Lower lobe of right lung (tissue), 2 donors: ENCODE results near the gene ASTN2. TPM values are rescaled to one million over a fixed set of nuclear protein-coding genes. Genes with fewer than 3 reads are reported as not detected.

Experiments
- ATAC-seq, 2 donors: fragments of 200-7000 bp; cut with Tn5 transposase; one replicate each; pipeline ENCODE4 v1.9.1; 2020 to 2022; ENCODE audit warnings: mild to moderate bottlenecking in 2 of 2, moderate library complexity in 2 of 2
- DNase-seq: peaks from one replicate; pipeline ENCODE4 v3.0.0-alpha.2; 2020
- H3K27ac ChIP-seq: fragments of 200-600 bp; one replicate; pipeline ENCODE4 v1.8.0; 2022
- H3K27me3 ChIP-seq: fragments of 200-600 bp; one replicate; pipeline ENCODE4 v1.8.0; 2022; ENCODE audit warnings: low read depth
- H3K36me3 ChIP-seq: fragments of 200-600 bp; one replicate; pipeline ENCODE4 v1.8.0; 2022; ENCODE audit warnings: mild to moderate bottlenecking
- H3K4me1 ChIP-seq: fragments of 200-600 bp; one replicate; pipeline ENCODE4 v1.8.0; 2022
- H3K4me3 ChIP-seq: fragments of 200-600 bp; one replicate; pipeline ENCODE4 v1.8.0; 2022; ENCODE audit warnings: mild to moderate bottlenecking
- H3K9me3 ChIP-seq: fragments of 200-600 bp; one replicate; pipeline ENCODE4 v1.8.0; 2022
- intact Hi-C: fragments of 100-400 bp; cut with DNase I; formaldehyde crosslinking; loops from one replicate; pipeline ENCODE4 v1.11.0; 2022
- total RNA-seq: library from RNA; stranded (reverse); fragmentation: NEBNext Ultra II Directional; extraction: Animal tissue kit (Norgen Biotek cat#: 25700); gene quantifications from one replicate; pipeline ENCODE4 v1.2.1, GENCODE V29; 2021
- TF ChIP-seq, protein P1 (sequence below): fragments of 200-600 bp; IDR thresholded peaks from one replicate; pipeline ENCODE4 v1.8.0; 2022; ENCODE audit warnings: antibody characterized with exemption, mild to moderate bottlenecking
- donor health status: DM: no; HTN: yes; CAD: no; lungs with severe emphysema.

ASTN2 gene
- total RNA-seq, 1 donor from 2014 or later: 4.3 TPM

DNA sequence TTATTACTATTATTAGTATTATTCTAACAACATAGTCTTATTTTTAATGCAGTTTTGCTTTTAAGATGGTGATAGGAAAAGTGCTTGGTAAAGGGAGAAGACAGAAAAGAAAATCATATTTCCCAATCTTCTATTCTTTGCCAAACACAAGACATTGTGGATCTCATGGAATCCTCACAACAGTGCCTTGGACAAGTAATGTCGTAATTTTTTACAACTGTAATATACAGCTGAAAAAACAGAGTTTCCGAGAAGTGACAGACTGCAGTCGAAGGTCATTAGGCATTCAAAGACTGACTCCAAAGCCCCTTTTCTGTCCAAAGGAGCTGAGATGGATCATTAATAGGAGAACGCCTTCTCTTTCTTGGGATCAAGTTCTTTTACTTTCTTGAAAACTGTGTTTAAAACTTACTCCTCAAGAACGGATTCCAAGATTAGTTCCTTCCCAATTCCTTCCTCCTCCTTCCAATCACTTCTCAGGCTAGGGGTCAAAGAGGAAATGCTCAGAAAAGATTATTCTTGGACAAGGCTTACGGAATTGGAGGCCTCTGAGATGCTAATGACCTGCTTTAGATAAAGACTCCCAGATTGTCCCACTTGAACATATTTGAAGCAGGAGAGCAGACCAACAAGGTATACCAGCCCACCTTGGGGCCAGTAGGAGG, 752.1 kb downstream of the ASTN2 start:
- Histone ChIP-seq H3K9me3 (no peaks in the 10 kb centered on the region), H3K4me3 (no peak overlapping the region), H3K27ac (peak overlapping the region; percentile 47), H3K36me3 (no peaks in the 10 kb centered on the region), H3K4me1 (no peaks in the 10 kb centered on the region), H3K27me3 (no peaks in the 10 kb centered on the region)
- TF ChIP-seq, protein P1, sequence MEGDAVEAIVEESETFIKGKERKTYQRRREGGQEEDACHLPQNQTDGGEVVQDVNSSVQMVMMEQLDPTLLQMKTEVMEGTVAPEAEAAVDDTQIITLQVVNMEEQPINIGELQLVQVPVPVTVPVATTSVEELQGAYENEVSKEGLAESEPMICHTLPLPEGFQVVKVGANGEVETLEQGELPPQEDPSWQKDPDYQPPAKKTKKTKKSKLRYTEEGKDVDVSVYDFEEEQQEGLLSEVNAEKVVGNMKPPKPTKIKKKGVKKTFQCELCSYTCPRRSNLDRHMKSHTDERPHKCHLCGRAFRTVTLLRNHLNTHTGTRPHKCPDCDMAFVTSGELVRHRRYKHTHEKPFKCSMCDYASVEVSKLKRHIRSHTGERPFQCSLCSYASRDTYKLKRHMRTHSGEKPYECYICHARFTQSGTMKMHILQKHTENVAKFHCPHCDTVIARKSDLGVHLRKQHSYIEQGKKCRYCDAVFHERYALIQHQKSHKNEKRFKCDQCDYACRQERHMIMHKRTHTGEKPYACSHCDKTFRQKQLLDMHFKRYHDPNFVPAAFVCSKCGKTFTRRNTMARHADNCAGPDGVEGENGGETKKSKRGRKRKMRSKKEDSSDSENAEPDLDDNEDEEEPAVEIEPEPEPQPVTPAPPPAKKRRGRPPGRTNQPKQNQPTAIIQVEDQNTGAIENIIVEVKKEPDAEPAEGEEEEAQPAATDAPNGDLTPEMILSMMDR: no peak
- intact Hi-C loops: loop anchor here (10.0 kb wide), 1 partner anchor 1078 kb away; no protein-coding TSS in a partner anchor
- DNase-seq (no peak), ATAC-seq (peak in 1 of 2 donors; percentile 51)

DNA sequence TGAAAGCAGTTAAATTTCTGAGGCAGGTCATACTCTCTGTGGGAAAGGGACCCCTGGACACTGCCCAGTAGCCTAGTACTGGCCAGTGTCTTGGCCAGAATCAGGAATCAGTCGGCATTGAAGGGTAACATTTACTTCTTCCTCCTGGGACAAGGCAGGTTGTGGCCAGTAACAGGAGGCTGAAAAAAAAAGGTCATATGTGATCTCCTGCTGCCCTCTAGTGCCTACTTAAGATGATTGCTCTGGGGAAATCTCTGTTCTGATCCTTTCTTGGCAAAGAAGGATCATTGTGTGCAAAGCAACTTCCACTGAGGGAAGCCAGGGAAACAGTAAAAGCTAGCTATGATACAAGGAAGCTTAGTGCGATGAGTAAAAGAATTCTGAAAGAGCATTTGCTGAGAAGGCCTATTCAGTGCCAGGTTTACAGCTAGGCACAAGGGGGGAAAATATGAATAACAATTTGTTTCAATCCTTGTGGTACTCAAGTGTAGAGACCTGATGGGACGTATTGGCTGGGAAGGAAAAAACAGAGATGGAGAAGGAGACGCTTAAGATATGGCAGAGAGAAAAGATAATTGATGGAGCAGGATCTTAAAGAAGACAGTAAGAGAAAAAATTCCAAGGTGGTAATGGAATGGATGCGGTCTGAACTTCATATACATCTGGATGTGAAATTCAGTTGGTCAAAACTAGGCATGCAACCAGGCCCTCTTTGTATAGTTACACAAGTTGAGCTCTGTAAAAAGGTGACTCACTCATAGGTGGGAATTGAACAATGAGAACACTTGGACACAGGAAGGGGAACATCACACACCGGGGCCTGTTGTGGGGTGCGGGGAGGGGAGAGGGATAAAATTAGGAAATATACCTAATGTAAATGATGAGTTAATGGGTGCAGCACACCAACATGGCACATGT, 753.6 kb downstream of the ASTN2 start:
- Histone ChIP-seq H3K4me1 (no peaks in the 10 kb centered on the region), H3K4me3 (no peak overlapping the region), H3K36me3 (no peaks in the 10 kb centered on the region), H3K9me3 (no peaks in the 10 kb centered on the region), H3K27me3 (no peaks in the 10 kb centered on the region), H3K27ac (no peak overlapping the region)
- DNase-seq (no peak), ATAC-seq (peak; percentile 85 to 87)
- intact Hi-C loops: loop anchor here (10.0 kb wide), 1 partner anchor 1076 kb away; no protein-coding TSS in a partner anchor
- TF ChIP-seq, protein P1: peak; percentile 75

DNA sequence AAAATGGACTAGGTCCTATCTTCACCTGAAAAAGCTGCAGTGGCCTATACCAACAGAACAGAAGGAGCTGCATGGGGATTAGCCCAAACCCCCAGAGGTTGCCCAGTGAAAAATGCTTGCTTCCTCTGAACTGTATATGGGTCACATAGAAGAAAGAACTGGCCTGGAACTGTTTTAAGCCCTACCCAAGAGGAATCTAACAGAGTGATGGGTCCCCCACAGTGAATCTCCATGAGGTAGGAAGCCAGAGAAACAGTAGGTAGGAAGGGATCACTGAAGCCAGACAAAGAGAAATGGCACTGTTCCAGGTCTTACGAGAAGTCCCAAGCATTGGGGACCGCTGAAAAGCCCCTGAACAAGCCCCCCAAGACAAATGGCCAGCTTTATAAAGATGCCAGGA, 756.6 kb downstream of the ASTN2 start:
- Histone ChIP-seq H3K4me1 (no peaks in the 10 kb centered on the region), H3K27ac (no peak overlapping the region), H3K27me3 (no peaks in the 10 kb centered on the region), H3K9me3 (no peaks in the 10 kb centered on the region), H3K36me3 (no peaks in the 10 kb centered on the region), H3K4me3 (no peak overlapping the region)
- intact Hi-C loops: no loop called here
- DNase-seq (no peak), ATAC-seq (no peak)
- TF ChIP-seq, protein P1: no peak

DNA sequence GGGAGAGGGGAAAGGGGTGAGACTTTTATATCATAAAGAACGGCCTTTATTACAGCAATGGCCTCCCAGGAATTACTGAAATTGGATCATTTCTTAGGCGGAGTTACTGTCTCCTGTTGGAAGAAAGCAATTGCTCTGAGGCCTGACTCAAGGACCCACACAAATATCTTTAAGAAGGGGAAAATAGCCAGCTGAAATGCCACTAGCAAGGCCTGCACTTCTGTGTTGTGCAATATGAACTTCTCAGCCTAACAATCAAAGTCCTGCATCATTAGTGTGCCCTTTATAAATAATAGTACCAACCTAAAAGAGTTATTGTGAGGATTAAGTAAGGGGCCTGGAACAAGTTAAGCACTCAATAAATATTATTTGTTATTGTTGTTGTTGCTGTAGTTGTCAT, 757.9 kb downstream of the ASTN2 start:
- H3K4me1 ChIP-seq: no peaks in the 10 kb centered on the region
- H3K27me3 ChIP-seq: no peaks in the 10 kb centered on the region
- no peaks in the 10 kb centered on the region for H3K9me3 ChIP-seq
- ATAC-seq: no peak
- H3K36me3 ChIP-seq: no peaks in the 10 kb centered on the region
- no peak overlapping the region for H3K4me3 ChIP-seq
- no peak for DNase-seq
- TF ChIP-seq, protein P1: no peak
- H3K27ac ChIP-seq: peak overlapping the region; percentile 20
- intact Hi-C loops: no loop called here

DNA sequence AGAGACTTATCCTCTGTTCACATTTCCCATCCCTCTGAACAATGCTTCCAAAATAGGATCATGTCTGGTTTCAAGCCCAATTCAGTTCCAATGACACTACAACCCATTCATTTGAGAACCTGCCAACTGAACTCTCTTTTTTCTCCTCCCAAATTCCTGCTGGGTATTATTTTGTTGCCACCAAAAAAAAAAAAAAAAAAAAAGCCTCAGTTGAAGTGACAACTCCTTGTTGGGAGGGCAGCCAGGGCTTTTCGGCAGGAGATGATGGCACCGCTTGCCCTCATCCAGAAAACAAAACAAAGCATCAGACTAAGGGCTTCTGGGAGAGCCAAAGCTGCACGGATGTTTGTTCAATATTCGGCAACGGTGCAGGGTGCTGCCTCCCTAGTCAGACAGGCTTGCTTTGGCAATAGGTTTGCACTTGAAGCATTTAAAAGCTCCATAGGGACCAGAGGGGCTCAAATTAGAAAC, 758.3 kb downstream of the ASTN2 start:
- DNase-seq (no peak), ATAC-seq (no peak)
- H3K36me3 ChIP-seq: no peaks in the 10 kb centered on the region
- H3K9me3 ChIP-seq: no peaks in the 10 kb centered on the region
- TF ChIP-seq, protein P1: no peak
- no peak overlapping the region for H3K27ac ChIP-seq
- H3K27me3 ChIP-seq: no peaks in the 10 kb centered on the region
- intact Hi-C loops: no loop called here
- H3K4me1 ChIP-seq: no peaks in the 10 kb centered on the region
- H3K4me3 ChIP-seq: no peak overlapping the region
